IgD-negative memory B cell (primary cell): ENCODE measurements around the gene LGALS13. TPM values are rescaled to one million over a fixed set of nuclear protein-coding genes. Genes with fewer than 3 reads are reported as not detected.
"Not testable (repeated sequence)": the region's sequence is repeated elsewhere in the genome, so short reads cannot be mapped to it uniquely, and the experiment has no call there.

Experiments used
- H3K27ac Mint-ChIP-seq, 3 donors: one replicate each; pipeline ENCODE4 v1.8.0; 2020 to 2022; ENCODE audit warnings: mild to moderate bottlenecking in 3 of 3, mixed read lengths in 3 of 3, moderate library complexity in 1 of 3
- H3K27me3 Mint-ChIP-seq: one replicate; pipeline ENCODE4 v1.8.0; 2021; ENCODE audit warnings: mixed read lengths
- H3K36me3 Mint-ChIP-seq: one replicate; pipeline ENCODE4 v1.8.0; 2020; ENCODE audit warnings: mild to moderate bottlenecking, mixed read lengths
- H3K4me1 Mint-ChIP-seq, 3 donors: one replicate each; pipeline ENCODE4 v1.8.0; 2020 to 2022; ENCODE audit warnings: mixed read lengths in 3 of 3, mild to moderate bottlenecking in 1 of 3
- H3K4me3 Mint-ChIP-seq, 4 donors: one replicate each; pipeline ENCODE4 v1.8.0; 2020 to 2022; ENCODE audit warnings: mild to moderate bottlenecking in 4 of 4, mixed read lengths in 4 of 4, moderate library complexity in 3 of 4
- H3K9me3 Mint-ChIP-seq, 3 donors: one replicate each; pipeline ENCODE4 v1.8.0; 2020 to 2021; ENCODE audit warnings: mixed read lengths in 3 of 3, mild to moderate bottlenecking in 1 of 3
- polyA plus RNA-seq: library from polyadenylated mRNA; unstranded; fragments of 300-500 nt; fragmentation: Illumina TruSeq; gene quantifications from one replicate; pipeline ENCODE4 v1.2.3, GENCODE V29; 2021

Gene LGALS13
- polyA plus RNA-seq, 1 donor from 2014 or later: not detected

DNA sequence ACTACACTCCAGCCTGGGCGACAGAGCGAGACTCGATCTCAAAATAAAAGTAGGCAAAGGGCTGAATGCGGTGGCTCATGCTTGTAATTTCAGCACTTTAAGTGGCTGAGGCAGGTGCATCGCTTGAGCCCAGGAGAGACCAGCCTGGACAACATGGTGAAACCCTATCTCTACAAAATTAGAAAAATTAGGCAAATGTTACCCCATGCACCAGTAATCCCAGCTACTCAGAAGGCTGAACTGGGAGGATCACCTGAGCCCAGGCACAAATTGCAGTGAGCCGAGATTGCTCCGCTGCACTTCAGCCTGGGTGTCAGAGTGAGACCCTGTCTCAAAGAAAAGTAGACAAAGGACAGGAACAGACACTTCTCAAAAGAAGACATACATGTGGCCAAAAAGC lies 9.9 kb upstream of the LGALS13 start:
- Mint-ChIP-seq H3K4me3 (no peak overlapping the region), H3K9me3 (peaks cover 0 to 2% (median under 1%) of the 10 kb centered on the region in 3 donors), H3K36me3 (peaks cover 3% of the 10 kb centered on the region), H3K27me3 (peaks cover 25% of the 10 kb centered on the region), H3K27ac (no peak overlapping the region), H3K4me1 (no peaks in the 10 kb centered on the region)

DNA sequence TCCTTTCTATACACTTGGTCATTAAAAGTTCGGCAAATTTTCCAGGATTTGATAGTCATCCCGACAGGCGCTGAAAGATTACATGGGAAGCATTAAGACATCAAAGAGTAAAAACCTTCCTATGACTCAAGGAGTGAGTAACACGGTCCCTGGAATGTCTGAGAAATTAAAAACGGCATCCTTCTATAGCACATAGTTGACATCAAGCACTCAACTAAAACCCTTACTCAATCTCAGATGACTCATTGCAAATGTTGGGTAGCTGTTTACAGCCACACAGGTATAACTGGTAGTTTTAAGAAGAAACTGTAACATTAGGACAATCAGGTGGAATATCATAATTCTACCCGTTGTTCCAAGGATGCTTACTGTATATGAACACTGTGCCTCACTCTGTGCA lies 6.4 kb upstream of the LGALS13 start:
- Mint-ChIP-seq H3K27me3 (peaks cover 24% of the 10 kb centered on the region), H3K4me1 (no peaks in the 10 kb centered on the region), H3K4me3 (no peak overlapping the region), H3K9me3 (peaks cover 0 to 6% (median 4%) of the 10 kb centered on the region in 3 donors), H3K36me3 (peaks cover 3% of the 10 kb centered on the region), H3K27ac (no peak overlapping the region)

DNA sequence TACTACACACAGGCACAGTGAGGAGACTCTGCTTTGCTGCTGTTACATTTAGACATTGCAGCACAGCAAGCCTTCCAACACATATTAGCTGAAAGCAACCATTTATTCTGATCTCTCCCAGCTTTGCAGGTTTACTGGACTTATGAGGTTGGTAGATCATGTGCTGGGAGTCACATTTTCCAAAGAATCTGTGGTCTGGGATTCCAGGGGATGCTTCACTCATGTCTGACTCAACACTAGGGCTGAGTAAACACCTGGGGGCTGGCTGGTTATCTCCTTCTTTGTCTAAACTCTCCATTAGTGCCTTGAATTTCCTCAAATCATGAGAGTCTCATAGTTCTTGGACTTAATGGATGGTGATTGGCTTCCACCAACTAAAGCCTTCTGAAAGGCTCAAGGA lies 5.4 kb upstream of the LGALS13 start:
- no peak overlapping the region for H3K4me3 Mint-ChIP-seq
- H3K36me3 Mint-ChIP-seq: peaks cover 3% of the 10 kb centered on the region
- H3K27ac Mint-ChIP-seq: no peak overlapping the region
- peaks cover 4 to 10% (median 5%) of the 10 kb centered on the region in 3 donors for H3K9me3 Mint-ChIP-seq
- no peaks in the 10 kb centered on the region for H3K4me1 Mint-ChIP-seq
- H3K27me3 Mint-ChIP-seq: peaks cover 22% of the 10 kb centered on the region

DNA sequence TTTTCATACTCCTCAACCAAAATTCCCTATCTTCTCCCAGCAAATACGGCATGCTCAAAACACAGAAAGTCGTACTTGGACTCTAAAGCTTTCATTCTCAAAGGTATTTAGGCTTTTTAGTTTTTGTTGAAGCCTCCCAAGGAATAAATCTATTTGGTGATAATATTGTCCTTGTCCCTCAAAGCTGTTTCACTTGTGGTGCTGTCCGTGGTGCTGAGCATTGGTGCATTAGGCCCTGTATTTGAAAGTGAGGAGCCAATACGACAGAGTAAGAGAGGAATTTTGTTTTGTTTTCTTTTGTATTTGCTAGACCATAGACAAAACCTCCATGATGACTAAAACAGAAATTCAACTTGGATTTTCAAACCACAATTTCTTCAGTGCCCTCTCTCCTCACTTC lies 3.2 kb upstream of the LGALS13 start:
- Mint-ChIP-seq H3K27me3 (peaks cover 19% of the 10 kb centered on the region), H3K9me3 (peaks cover 4 to 10% (median 5%) of the 10 kb centered on the region in 3 donors), H3K36me3 (peaks cover 3% of the 10 kb centered on the region), H3K4me1 (no peaks in the 10 kb centered on the region), H3K4me3 (no peak overlapping the region), H3K27ac (no peak overlapping the region)

DNA sequence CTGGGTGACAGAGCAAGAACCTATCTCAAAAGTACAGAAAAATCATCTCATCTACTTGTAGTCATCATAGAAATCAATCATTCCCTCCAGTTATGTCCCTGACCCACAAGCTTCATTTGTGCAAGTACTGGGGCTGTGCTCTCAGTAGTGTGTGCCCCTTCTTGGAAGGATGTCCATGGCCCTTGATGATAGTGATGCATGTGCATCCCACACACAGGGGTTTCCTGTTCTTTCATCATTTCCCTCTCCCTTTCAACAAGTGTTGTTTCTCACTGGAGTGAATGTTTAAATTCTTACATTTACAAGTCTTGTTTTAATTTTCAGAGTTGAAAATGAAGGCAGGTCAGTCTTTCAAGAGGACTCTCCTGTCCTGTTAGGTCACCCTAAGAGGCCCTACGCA lies 1.5 kb downstream of the LGALS13 start:
- Mint-ChIP-seq H3K9me3 (peaks cover 2 to 5% (median 4%) of the 10 kb centered on the region in 3 donors), H3K36me3 (no peaks in the 10 kb centered on the region), H3K27me3 (peaks cover 11% of the 10 kb centered on the region), H3K27ac (no peak overlapping the region), H3K4me1 (no peaks in the 10 kb centered on the region), H3K4me3 (no peak overlapping the region)

DNA sequence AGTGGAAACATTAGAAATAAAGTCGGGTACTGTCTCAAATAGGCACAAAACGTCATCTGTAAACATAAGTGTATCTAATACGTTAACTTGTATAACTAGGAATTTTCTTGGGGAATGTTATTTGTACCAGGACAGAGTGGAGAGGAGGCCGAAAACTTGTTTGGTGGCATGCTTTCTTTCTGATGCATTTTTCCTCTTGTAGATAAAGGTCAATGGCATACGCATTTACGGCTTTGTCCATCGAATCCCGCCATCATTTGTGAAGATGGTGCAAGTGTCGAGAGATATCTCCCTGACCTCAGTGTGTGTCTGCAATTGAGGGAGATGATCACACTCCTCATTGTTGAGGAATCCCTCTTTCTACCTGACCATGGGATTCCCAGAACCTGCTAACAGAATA lies 4.7 kb downstream of the LGALS13 start:
- Mint-ChIP-seq H3K27ac (no peak overlapping the region), H3K4me3 (no peak overlapping the region), H3K36me3 (no peaks in the 10 kb centered on the region), H3K27me3 (peaks cover 6% of the 10 kb centered on the region), H3K9me3 (peaks cover 0 to 1% (median 0%) of the 10 kb centered on the region in 3 donors), H3K4me1 (no peaks in the 10 kb centered on the region)

DNA sequence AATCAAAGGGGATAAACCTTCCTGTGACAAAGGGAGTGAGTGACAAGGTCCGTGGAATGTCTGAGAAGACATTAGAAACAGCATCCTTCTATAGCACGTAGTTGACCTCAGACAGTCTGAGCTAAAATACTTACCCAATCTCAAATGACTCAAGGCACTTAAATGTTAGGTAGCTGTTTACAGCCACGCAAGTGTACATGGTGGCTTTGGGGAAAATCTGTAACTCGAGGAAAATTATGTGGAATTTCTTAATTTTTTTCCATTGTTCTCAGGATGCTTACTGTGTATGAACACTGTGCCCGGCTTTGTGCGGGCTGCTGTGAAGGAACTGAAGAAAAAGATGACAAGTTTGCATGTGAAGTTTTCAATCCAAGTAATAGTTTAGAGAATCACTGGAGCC lies 5.2 kb downstream of the LGALS13 start:
- Mint-ChIP-seq H3K36me3 (no peaks in the 10 kb centered on the region), H3K27me3 (peaks cover 6% of the 10 kb centered on the region), H3K4me1 (no peaks in the 10 kb centered on the region), H3K9me3 (peaks cover 0 to 5% (median 1%) of the 10 kb centered on the region in 3 donors), H3K4me3 (no peak overlapping the region), H3K27ac (no peak overlapping the region)

DNA sequence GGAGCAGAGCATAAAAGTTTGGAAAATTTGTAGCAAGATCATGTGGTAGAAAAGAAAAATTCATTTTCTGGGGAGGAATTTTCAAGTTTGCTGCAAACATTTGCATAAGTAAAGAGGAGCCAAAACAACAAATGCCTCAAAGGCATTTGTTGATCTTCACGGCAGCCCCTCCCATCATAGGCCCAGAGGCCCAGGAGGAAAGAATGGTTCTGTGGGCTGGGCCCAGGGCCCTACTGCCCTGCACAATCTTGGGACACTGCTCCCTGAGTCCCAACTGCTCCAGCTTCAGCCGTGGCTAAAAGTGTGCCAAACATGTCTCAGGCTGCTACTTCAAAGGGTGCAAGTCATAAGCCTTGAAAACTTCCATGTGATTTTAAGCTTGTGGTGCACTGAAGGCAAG lies 11.3 kb downstream of the LGALS13 start:
- Mint-ChIP-seq H3K36me3 (peaks cover 3% of the 10 kb centered on the region), H3K27ac (no peak overlapping the region), H3K4me1 (no peaks in the 10 kb centered on the region), H3K9me3 (peaks cover 0 to 15% (median 13%) of the 10 kb centered on the region in 3 donors), H3K27me3 (peaks cover under 1% of the 10 kb centered on the region), H3K4me3 (no peak overlapping the region)

DNA sequence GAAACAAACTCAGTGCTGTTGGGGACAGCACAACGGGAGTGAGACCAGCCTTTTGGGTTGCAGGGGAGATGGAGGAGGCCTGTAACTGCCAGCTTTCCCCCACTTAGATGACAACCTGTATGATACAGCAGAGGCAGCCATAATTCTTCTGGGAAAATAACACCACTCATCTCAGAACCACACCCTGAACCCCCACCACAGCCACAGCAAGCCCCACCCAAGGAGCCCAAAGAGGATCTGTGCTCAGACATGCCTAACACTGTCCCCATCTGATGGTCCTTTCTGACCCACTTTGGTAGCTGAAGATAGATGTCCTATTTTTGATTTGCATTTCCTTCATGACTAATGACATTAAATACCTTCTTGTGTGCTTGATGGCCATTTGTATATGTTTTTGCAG lies 15.4 kb downstream of the LGALS13 start:
- H3K27ac Mint-ChIP-seq: no peak overlapping the region
- H3K9me3 Mint-ChIP-seq: peaks cover 0 to 12% (median 8%) of the 10 kb centered on the region in 3 donors
- H3K4me3 Mint-ChIP-seq: no peak overlapping the region
- H3K27me3 Mint-ChIP-seq: peaks cover 10% of the 10 kb centered on the region
- H3K36me3 Mint-ChIP-seq: peaks cover 3% of the 10 kb centered on the region
- no peaks in the 10 kb centered on the region for H3K4me1 Mint-ChIP-seq

DNA sequence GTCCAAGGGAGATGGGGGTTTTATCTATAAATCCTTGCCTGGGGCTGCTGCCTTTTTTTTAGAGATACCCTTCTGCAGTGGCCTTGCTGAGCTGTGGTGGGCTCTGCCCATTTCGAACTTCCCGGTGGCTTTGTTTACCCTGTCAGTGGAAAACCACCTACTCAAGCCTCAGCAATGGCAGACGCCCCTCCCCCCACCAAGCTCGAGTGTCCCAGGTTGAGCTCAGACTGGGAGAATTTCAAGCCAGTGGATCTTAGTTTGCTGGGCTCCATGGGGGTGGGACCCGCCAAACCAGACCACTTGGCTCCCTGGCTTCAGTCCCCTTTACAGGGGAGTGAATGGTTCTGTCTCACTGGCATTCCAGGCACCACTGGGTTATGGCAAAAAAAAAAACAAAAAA lies 21.6 kb downstream of the LGALS13 start:
- Mint-ChIP-seq H3K4me3 (no peak overlapping the region), H3K27me3 (peaks cover 18% of the 10 kb centered on the region), H3K9me3 (no peaks in the 10 kb centered on the region), H3K27ac (no peak overlapping the region), H3K4me1 (no peaks in the 10 kb centered on the region), H3K36me3 (no peaks in the 10 kb centered on the region)

DNA sequence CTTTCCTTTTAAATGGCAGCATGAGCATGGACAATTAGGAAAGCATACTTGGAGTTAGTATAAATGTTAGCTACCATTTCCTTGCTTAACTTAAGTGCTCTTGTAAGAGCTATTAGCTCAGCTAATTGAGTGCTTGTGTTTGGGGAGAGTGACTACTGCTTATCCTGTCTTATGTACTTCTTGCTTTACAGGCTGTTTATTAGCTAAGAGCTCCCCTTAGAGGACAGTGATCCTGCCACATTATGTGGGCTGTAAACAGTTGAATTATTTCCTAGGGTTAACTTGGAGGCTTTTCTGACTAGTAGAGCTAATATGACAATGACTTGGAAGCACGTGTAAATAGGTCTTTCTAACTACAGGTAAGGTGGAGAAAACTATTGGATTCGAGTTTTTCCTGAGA lies 25.3 kb downstream of the LGALS13 start:
- H3K4me1 Mint-ChIP-seq, H3K36me3 Mint-ChIP-seq, H3K9me3 Mint-ChIP-seq, H3K4me3 Mint-ChIP-seq, H3K27ac Mint-ChIP-seq: not testable (repeated sequence)
- peaks cover 12% of the 10 kb centered on the region for H3K27me3 Mint-ChIP-seq

DNA sequence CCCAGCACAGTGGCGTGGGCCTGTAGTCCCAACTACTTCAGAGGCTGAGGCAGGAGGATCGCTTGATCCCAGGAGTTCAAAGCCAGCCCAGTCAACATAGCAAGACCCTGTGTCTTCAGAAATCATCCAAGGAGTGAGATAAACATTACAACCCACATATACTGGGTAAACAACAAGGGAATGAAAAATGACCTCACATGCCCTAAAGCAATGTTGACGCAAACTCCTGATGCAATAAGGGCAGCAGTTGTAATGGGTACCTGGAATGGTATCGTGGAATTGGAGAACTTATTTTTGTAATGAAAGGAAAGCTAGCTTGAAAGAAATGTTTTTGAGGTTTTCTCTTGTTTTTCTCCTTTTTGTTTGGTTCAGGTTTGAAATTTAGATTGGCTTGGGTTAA lies 28.9 kb downstream of the LGALS13 start:
- Mint-ChIP-seq H3K4me3 (no peak overlapping the region), H3K27ac (no peak overlapping the region), H3K27me3 (peaks cover 9% of the 10 kb centered on the region), H3K36me3 (no peaks in the 10 kb centered on the region), H3K4me1 (no peaks in the 10 kb centered on the region), H3K9me3 (peaks cover 0 to 2% (median 0%) of the 10 kb centered on the region in 3 donors)

DNA sequence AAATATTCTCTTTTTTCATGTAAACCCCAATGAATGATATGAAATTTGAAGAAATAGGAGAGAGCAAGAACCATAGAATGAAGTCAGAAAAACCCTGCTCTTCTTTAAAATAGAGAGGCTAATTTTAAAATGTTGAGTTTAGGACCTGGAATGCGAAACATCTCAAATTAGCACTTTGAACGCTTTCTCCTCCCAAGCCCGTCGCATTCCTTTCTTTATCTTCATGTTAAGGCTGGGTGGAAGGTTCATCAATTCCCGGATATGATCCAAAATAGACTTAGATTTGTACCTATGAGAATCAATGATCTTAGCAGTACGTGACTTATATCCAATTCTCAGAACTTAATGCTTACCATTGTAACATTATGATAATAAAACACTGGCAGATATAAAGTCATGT lies 29.3 kb downstream of the LGALS13 start:
- Mint-ChIP-seq H3K4me1 (no peaks in the 10 kb centered on the region), H3K4me3 (no peak overlapping the region), H3K27me3 (peaks cover 9% of the 10 kb centered on the region), H3K36me3 (no peaks in the 10 kb centered on the region), H3K27ac (no peak overlapping the region), H3K9me3 (peaks cover 0 to 2% (median 0%) of the 10 kb centered on the region in 3 donors)

DNA sequence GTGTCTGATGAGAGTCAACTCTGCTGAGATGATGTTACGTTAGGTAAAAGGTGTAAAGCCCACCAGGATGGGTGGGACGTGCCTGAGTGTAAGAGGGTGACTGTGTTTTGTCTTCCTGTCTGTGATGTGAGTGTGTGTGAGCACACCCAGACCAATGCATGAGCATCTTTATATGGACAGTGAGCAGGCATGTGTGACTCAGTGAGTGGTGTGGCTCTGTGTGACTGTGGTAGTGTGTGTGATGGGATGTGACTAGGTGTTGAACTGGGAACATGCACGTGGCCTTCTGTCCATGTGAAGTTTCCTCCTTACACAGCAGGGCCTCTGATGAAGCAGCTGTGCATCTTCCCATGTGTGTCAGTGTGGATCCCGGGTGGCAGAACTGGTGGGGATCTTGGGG lies 35.6 kb downstream of the LGALS13 start:
- H3K27me3 Mint-ChIP-seq: peaks cover 24% of the 10 kb centered on the region
- H3K27ac Mint-ChIP-seq: no peak overlapping the region
- peaks cover 0 to 2% (median 0%) of the 10 kb centered on the region in 3 donors for H3K9me3 Mint-ChIP-seq
- no peaks in the 10 kb centered on the region for H3K36me3 Mint-ChIP-seq
- no peak overlapping the region for H3K4me3 Mint-ChIP-seq
- no peaks in the 10 kb centered on the region for H3K4me1 Mint-ChIP-seq

DNA sequence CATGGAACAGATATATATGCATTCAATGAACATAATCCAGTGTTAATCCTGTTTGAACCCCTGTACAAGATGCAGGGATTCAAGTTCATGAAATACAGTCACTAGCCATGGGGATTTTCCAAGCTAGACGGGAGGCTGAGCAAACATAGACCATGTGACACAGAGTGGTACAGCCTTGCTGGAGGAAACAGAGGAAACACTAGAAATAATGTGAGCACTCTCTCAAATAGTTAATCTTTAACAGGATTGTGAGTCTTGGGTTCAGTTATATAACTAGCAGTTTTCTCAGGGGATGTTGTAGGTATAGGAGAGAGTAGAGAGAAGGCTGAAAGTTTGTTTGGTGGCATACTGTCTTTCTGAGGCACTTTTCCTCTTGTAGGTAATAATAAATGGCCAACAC lies 39.4 kb downstream of the LGALS13 start:
- Mint-ChIP-seq H3K27ac (no peak overlapping the region), H3K27me3 (peaks cover 24% of the 10 kb centered on the region), H3K9me3 (no peaks in the 10 kb centered on the region), H3K36me3 (no peaks in the 10 kb centered on the region), H3K4me3 (no peak overlapping the region), H3K4me1 (no peaks in the 10 kb centered on the region)

DNA sequence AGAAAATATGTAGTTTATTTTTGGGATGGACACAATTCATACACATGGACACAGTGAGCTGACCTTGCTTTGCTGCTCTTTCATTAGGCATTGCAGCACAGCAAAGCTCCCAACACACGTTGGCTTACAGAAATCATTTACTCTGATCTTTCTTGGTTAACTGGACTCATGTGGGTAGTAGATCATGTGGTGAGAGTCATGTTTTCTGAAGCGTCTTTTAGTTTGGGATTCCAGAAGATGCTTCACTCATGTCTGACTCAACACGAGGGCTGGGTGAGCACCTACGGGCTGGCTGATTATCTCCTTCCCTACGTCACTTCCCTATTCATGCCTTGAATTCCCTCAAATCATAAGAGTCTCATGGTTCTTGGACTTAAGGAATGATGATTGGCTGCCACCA lies 41.3 kb downstream of the LGALS13 start:
- H3K27me3 Mint-ChIP-seq: peaks cover 21% of the 10 kb centered on the region
- peaks cover 0 to 2% (median 0%) of the 10 kb centered on the region in 3 donors for H3K9me3 Mint-ChIP-seq
- H3K4me1 Mint-ChIP-seq: no peaks in the 10 kb centered on the region

More for the DNA sequence above, 41.3 kb downstream of the LGALS13 start:
- Mint-ChIP-seq H3K27ac (no peak overlapping the region), H3K36me3 (no peaks in the 10 kb centered on the region), H3K4me3 (no peak overlapping the region)
